ENCODE measurements around the gene SEL1L. TPM values are rescaled to one million over a fixed set of nuclear protein-coding genes. Genes with fewer than 3 reads are reported as not detected.
"Not testable (repeated sequence)": the region's sequence is repeated elsewhere in the genome, so short reads cannot be mapped to it uniquely, and the experiment has no call there.

SEL1L gene
- total RNA-seq, 2 donors from 2014 or later, result 70.5 to 79.2 TPM

- Mint-ChIP-seq H3K4me3 (peak overlapping the region; percentile 6 to 69), H3K4me1 (ENCODE audit: low read depth) (peaks cover 26% of the 10 kb centered on the region), H3K27ac (no peak overlapping the region), H3K27me3 (ENCODE audit: low read depth) (peaks cover 33% of the 10 kb centered on the region), H3K36me3 (ENCODE audit: insufficient read depth in 2 of 2) (no peaks in the 10 kb centered on the region), H3K9me3 (peaks cover 0 to 3% of the 10 kb centered on the region in 2 donors)
- peak in 1 of 2 donors; percentile 16 for DNase-seq
- ATAC-seq (replicated peaks in 1 of 2), result peak; percentile 97 to 98
Measured at GRCh38 chr14:81550001-81550637, 16.5 kb upstream of the SEL1L start.

GRCh38 chr14:81541206-81541605 lies 7.6 kb upstream of the SEL1L start:
- not testable (repeated sequence) for H3K36me3 Mint-ChIP-seq (ENCODE audit: insufficient read depth in 2 of 2); H3K9me3 Mint-ChIP-seq; ATAC-seq (replicated peaks in 1 of 2); H3K27ac Mint-ChIP-seq; DNase-seq; H3K4me3 Mint-ChIP-seq; H3K4me1 Mint-ChIP-seq (ENCODE audit: low read depth)
- H3K27me3 Mint-ChIP-seq (ENCODE audit: low read depth), result peaks cover 39% of the 10 kb centered on the region

- H3K36me3 Mint-ChIP-seq (ENCODE audit: insufficient read depth in 2 of 2), result no peaks in the 10 kb centered on the region
- DNase-seq (no peak), ATAC-seq (replicated peaks in 1 of 2) (no peak)
- peaks cover 1 to 2% of the 10 kb centered on the region in 2 donors for H3K9me3 Mint-ChIP-seq
- peaks cover 33% of the 10 kb centered on the region for H3K4me1 Mint-ChIP-seq (ENCODE audit: low read depth)
- H3K27me3 Mint-ChIP-seq (ENCODE audit: low read depth), result peaks cover 8% of the 10 kb centered on the region
- no peak overlapping the region for H3K27ac Mint-ChIP-seq
- H3K4me3 Mint-ChIP-seq, result no peak overlapping the region
Measured at GRCh38 chr14:81537193-81537592, 3.5 kb upstream of the SEL1L start.

GRCh38 chr14:81536241-81536771 lies 2.7 kb upstream of the SEL1L start:
- Mint-ChIP-seq H3K4me1 (ENCODE audit: low read depth) (peaks cover 42% of the 10 kb centered on the region), H3K27me3 (ENCODE audit: low read depth) (peaks cover 8% of the 10 kb centered on the region), H3K27ac (no peak overlapping the region), H3K36me3 (ENCODE audit: insufficient read depth in 2 of 2) (peaks cover 0 to 3% of the 10 kb centered on the region in 2 donors), H3K9me3 (peaks cover 0 to 2% of the 10 kb centered on the region in 2 donors), H3K4me3 (no peak overlapping the region)
- no peak for DNase-seq
- no peak for ATAC-seq (replicated peaks in 1 of 2)

GRCh38 chr14:81535396-81536164 lies 1.9 kb upstream of the SEL1L start:
- peaks cover 8% of the 10 kb centered on the region for H3K27me3 Mint-ChIP-seq (ENCODE audit: low read depth)
- no peak for ATAC-seq (replicated peaks in 1 of 2)
- DNase-seq, result no peak
- H3K4me3 Mint-ChIP-seq, result peak overlapping the region; percentile 71 to 95
- peak overlapping the region; percentile 43 for H3K27ac Mint-ChIP-seq
- peaks cover 0 to 3% of the 10 kb centered on the region in 2 donors for H3K36me3 Mint-ChIP-seq (ENCODE audit: insufficient read depth in 2 of 2)
- peaks cover 0 to 2% of the 10 kb centered on the region in 2 donors for H3K9me3 Mint-ChIP-seq
- H3K4me1 Mint-ChIP-seq (ENCODE audit: low read depth), result peaks cover 46% of the 10 kb centered on the region

GRCh38 chr14:81534510-81535074 lies 939 bp upstream of the SEL1L start:
- DNase-seq, result no peak
- Mint-ChIP-seq H3K27ac (peak overlapping the region; percentile 43), H3K36me3 (ENCODE audit: insufficient read depth in 2 of 2) (peaks cover 0 to 3% of the 10 kb centered on the region in 2 donors), H3K4me1 (ENCODE audit: low read depth) (peaks cover 56% of the 10 kb centered on the region), H3K9me3 (peaks cover 0 to 2% of the 10 kb centered on the region in 2 donors), H3K4me3 (peak overlapping the region; percentile 71 to 95), H3K27me3 (ENCODE audit: low read depth) (peaks cover 4% of the 10 kb centered on the region)
- no peak for ATAC-seq (replicated peaks in 1 of 2)

GRCh38 chr14:81533212-81533535 lies 479 bp downstream of the SEL1L start:
- peaks cover 0 to 2% of the 10 kb centered on the region in 2 donors for H3K9me3 Mint-ChIP-seq
- peak overlapping the region; percentile 92 to 95 for H3K4me3 Mint-ChIP-seq
- ATAC-seq (replicated peaks in 1 of 2) (no peak), DNase-seq (peak in 1 of 2 donors; percentile 4)
- peaks cover 0 to 7% of the 10 kb centered on the region in 2 donors for H3K36me3 Mint-ChIP-seq (ENCODE audit: insufficient read depth in 2 of 2)
- H3K4me1 Mint-ChIP-seq (ENCODE audit: low read depth), result peaks cover 70% of the 10 kb centered on the region
- H3K27me3 Mint-ChIP-seq (ENCODE audit: low read depth), result no peaks in the 10 kb centered on the region
- peak overlapping the region; percentile 94 for H3K27ac Mint-ChIP-seq

- Mint-ChIP-seq H3K27ac (peak overlapping the region; percentile 99), H3K4me3 (peak overlapping the region; percentile 54 to 82), H3K9me3 (no peaks in the 10 kb centered on the region), H3K36me3 (ENCODE audit: insufficient read depth in 2 of 2) (peaks cover 16 to 18% of the 10 kb centered on the region in 2 donors), H3K4me1 (ENCODE audit: low read depth) (peaks cover 68% of the 10 kb centered on the region), H3K27me3 (ENCODE audit: low read depth) (no peaks in the 10 kb centered on the region)
- ATAC-seq (replicated peaks in 1 of 2) (no peak), DNase-seq (no peak)
Measured at GRCh38 chr14:81529391-81529790, 4.3 kb downstream of the SEL1L start.

- H3K4me3 Mint-ChIP-seq, result no peak overlapping the region
- peaks cover 63% of the 10 kb centered on the region for H3K4me1 Mint-ChIP-seq (ENCODE audit: low read depth)
- H3K36me3 Mint-ChIP-seq (ENCODE audit: insufficient read depth in 2 of 2), result peaks cover 15 to 38% of the 10 kb centered on the region in 2 donors
- H3K27ac Mint-ChIP-seq, result no peak overlapping the region
- no peaks in the 10 kb centered on the region for H3K27me3 Mint-ChIP-seq (ENCODE audit: low read depth)
- no peak for ATAC-seq (replicated peaks in 1 of 2)
- no peak for DNase-seq
- H3K9me3 Mint-ChIP-seq, result no peaks in the 10 kb centered on the region
Measured at GRCh38 chr14:81525129-81525528, 8.5 kb downstream of the SEL1L start.

GRCh38 chr14:81523616-81524015 lies 10.0 kb downstream of the SEL1L start:
- ATAC-seq (replicated peaks in 1 of 2) (peak; percentile 46 to 65), DNase-seq (no peak)
- peaks cover 18 to 45% of the 10 kb centered on the region in 2 donors for H3K36me3 Mint-ChIP-seq (ENCODE audit: insufficient read depth in 2 of 2)
- H3K4me1 Mint-ChIP-seq (ENCODE audit: low read depth), result peaks cover 62% of the 10 kb centered on the region
- peak overlapping the region in 1 of 2 donors; percentile 17 for H3K4me3 Mint-ChIP-seq
- H3K27me3 Mint-ChIP-seq (ENCODE audit: low read depth), result no peaks in the 10 kb centered on the region
- peak overlapping the region; percentile 85 for H3K27ac Mint-ChIP-seq
- H3K9me3 Mint-ChIP-seq, result no peaks in the 10 kb centered on the region

GRCh38 chr14:81523016-81523415 lies 10.6 kb downstream of the SEL1L start:
- Mint-ChIP-seq H3K9me3 (no peaks in the 10 kb centered on the region), H3K27me3 (ENCODE audit: low read depth) (no peaks in the 10 kb centered on the region), H3K27ac (peak overlapping the region; percentile 33), H3K4me1 (ENCODE audit: low read depth) (peaks cover 56% of the 10 kb centered on the region), H3K36me3 (ENCODE audit: insufficient read depth in 2 of 2) (peaks cover 15 to 45% of the 10 kb centered on the region in 2 donors), H3K4me3 (no peak overlapping the region)
- DNase-seq, result no peak
- ATAC-seq (replicated peaks in 1 of 2), result no peak

- Mint-ChIP-seq H3K4me3 (no peak overlapping the region), H3K27me3 (ENCODE audit: low read depth) (no peaks in the 10 kb centered on the region)
- ATAC-seq (replicated peaks in 1 of 2), result peak; percentile 64 to 72
Measured at GRCh38 chr14:81521356-81521755, 12.3 kb downstream of the SEL1L start.

More at GRCh38 chr14:81521356-81521755, 12.3 kb downstream of the SEL1L start:
- Mint-ChIP-seq H3K9me3 (no peaks in the 10 kb centered on the region), H3K4me1 (ENCODE audit: low read depth) (peaks cover 44% of the 10 kb centered on the region), H3K27ac (peak overlapping the region; percentile 48), H3K36me3 (ENCODE audit: insufficient read depth in 2 of 2) (peaks cover 11 to 44% of the 10 kb centered on the region in 2 donors)
- no peak for DNase-seq

All from activated T-cell treated with anti-CD3 and anti-CD28 coated beads, Interleukin-2, amount 50 U/mL, for 72 hours (primary cell).